SU-DHL-6 (cell line): ENCODE measurements around the gene SOX1.

ENCODE experiments used
- H2AFZ ChIP-seq: fragments of 200-600 bp; sonication (generic); 2 replicates; pipeline ENCODE4 v1.6.1; 2014; ENCODE audit warnings: low read depth, mild to moderate bottlenecking, moderate library complexity, mixed read lengths, antibody characterized with exemption, low read length; ENCODE audit not compliant: severe bottlenecking
- H3F3A ChIP-seq: fragments of 200-600 bp; shearing (Covaris generic); 2 replicates; pipeline ENCODE4 v1.6.0; 2016; ENCODE audit warnings: antibody characterized with exemption, mild to moderate bottlenecking; ENCODE audit not compliant: insufficient read depth
- H3K27ac ChIP-seq: fragments of 200-600 bp; sonication (generic); 2 replicates; pipeline ENCODE4 v1.5.1; 2016; ENCODE audit warnings: low read depth, mild to moderate bottlenecking, low read length, moderate library complexity, mixed read lengths
- H3K27me3 ChIP-seq: fragments of 200-600 bp; sonication (generic), shearing (Covaris generic); 2 replicates; pipeline ENCODE4 v1.6.0; 2014; ENCODE audit warnings: mild to moderate bottlenecking, low read length
- H3K36me3 ChIP-seq: fragments of 200-600 bp; sonication (generic); 2 replicates; pipeline ENCODE4 v1.6.1; 2014; ENCODE audit warnings: mild to moderate bottlenecking, low read length, mixed read lengths
- H3K4me2 ChIP-seq: fragments of 300-600, 200-600 bp; shearing (Covaris generic), sonication (generic); 2 replicates; pipeline ENCODE4 v1.6.0; 2014; ENCODE audit warnings: low read length, low read depth, mild to moderate bottlenecking; ENCODE audit not compliant: poor library complexity, severe bottlenecking
- H3K4me3 ChIP-seq: fragments of 200-600 bp; sonication (generic); 2 replicates; pipeline ENCODE4 v1.5.1; 2014; ENCODE audit warnings: antibody characterized with exemption, low read length, mild to moderate bottlenecking, mixed read lengths; ENCODE audit not compliant: insufficient read depth, poor library complexity, severe bottlenecking
- H3K79me2 ChIP-seq: fragments of 200-600 bp; sonication (generic); 2 replicates; pipeline ENCODE4 v1.6.1; 2014; ENCODE audit warnings: mild to moderate bottlenecking, low read length, moderate library complexity; ENCODE audit not compliant: insufficient read depth
- H3K9ac ChIP-seq: fragments of 200-600 bp; sonication (generic); 2 replicates; pipeline ENCODE4 v1.7.0; 2014; ENCODE audit warnings: mild to moderate bottlenecking, low read length
- H3K9me2 ChIP-seq: fragments of 200-600 bp; sonication (generic); replicated peaks from 2 replicates; pipeline ENCODE4 v1.6.1; 2014; ENCODE audit warnings: low read length; ENCODE audit not compliant: insufficient read depth
- H3K9me3 ChIP-seq: fragments of 200-600 bp; sonication (generic); 2 replicates; pipeline ENCODE4 v1.6.1; 2014; ENCODE audit warnings: low read length, mixed read lengths; ENCODE audit not compliant: insufficient read depth
- H4K20me1 ChIP-seq: fragments of 200-600 bp; sonication (generic); 2 replicates; pipeline ENCODE4 v1.6.1; 2014; ENCODE audit warnings: low read depth, mild to moderate bottlenecking, antibody characterized with exemption, low read length, moderate library complexity, mixed read lengths
- EZH2phosphoT487 ChIP-seq: fragments of 200-600 bp; sonication (generic), shearing (Covaris generic); conservative IDR thresholded peaks from 2 replicates; pipeline ENCODE4 v1.6.1; 2018; ENCODE audit warnings: mild to moderate bottlenecking, antibody characterized with exemption, low read length, moderate library complexity, mixed read lengths
- TF ChIP-seq, protein P1 (sequence below): fragments of 200-600 bp; sonication (generic); IDR thresholded peaks from one replicate; pipeline ENCODE4 v1.5.1; 2017; ENCODE audit warnings: antibody characterized with exemption, mild to moderate bottlenecking, low read length, moderate library complexity; ENCODE audit not compliant: insufficient read depth, poor library complexity, severe bottlenecking

Gene SOX1

DNA sequence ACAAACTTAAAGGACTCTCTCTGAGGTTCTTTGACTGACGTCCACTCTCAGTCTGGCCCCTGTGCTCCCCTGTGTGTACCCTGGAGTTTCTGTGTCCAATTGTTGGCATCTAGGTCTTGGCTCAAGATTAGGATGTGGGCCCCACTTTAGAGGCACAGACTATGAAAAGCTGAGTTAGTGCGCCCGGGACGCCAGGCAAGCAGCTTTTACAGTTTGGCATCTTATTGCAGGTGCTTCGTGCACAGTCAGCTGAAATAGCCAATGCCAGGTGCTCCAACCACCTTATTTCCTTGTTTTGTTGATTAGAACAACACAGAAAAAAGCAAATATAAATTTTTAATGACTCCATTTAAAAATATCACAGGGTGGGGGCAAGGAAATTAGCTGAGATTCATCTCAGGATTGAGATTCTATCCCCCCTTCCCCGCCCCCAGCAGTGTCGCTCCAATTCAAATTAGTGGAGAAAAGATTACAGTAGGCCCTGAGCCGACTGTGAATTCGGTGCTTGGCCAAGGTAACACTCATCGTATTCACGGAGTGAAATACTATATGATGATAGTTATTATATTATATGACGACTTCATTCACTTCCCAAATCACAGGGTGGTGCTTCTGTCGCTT, 4.3 kb downstream of the SOX1 start:
- H3K79me2 ChIP-seq = no peaks in the 10 kb centered on the region
- no peaks in the 10 kb centered on the region for H3K9me3 ChIP-seq
- no peak overlapping the region for H3K4me2 ChIP-seq
- no peaks in the 10 kb centered on the region for H3K9me2 ChIP-seq
- H2AFZ ChIP-seq = no peak overlapping the region
- no peaks in the 10 kb centered on the region for H3K36me3 ChIP-seq
- no peaks in the 10 kb centered on the region for H4K20me1 ChIP-seq
- no peaks in the 10 kb centered on the region for H3F3A ChIP-seq
- H3K27me3 ChIP-seq = no peaks in the 10 kb centered on the region
- no peak overlapping the region for H3K27ac ChIP-seq
- no peak overlapping the region for H3K9ac ChIP-seq
- TF ChIP-seq EZH2phosphoT487 = no peak
- TF ChIP-seq, protein P1, sequence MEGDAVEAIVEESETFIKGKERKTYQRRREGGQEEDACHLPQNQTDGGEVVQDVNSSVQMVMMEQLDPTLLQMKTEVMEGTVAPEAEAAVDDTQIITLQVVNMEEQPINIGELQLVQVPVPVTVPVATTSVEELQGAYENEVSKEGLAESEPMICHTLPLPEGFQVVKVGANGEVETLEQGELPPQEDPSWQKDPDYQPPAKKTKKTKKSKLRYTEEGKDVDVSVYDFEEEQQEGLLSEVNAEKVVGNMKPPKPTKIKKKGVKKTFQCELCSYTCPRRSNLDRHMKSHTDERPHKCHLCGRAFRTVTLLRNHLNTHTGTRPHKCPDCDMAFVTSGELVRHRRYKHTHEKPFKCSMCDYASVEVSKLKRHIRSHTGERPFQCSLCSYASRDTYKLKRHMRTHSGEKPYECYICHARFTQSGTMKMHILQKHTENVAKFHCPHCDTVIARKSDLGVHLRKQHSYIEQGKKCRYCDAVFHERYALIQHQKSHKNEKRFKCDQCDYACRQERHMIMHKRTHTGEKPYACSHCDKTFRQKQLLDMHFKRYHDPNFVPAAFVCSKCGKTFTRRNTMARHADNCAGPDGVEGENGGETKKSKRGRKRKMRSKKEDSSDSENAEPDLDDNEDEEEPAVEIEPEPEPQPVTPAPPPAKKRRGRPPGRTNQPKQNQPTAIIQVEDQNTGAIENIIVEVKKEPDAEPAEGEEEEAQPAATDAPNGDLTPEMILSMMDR = no peak
- no peak overlapping the region for H3K4me3 ChIP-seq

DNA sequence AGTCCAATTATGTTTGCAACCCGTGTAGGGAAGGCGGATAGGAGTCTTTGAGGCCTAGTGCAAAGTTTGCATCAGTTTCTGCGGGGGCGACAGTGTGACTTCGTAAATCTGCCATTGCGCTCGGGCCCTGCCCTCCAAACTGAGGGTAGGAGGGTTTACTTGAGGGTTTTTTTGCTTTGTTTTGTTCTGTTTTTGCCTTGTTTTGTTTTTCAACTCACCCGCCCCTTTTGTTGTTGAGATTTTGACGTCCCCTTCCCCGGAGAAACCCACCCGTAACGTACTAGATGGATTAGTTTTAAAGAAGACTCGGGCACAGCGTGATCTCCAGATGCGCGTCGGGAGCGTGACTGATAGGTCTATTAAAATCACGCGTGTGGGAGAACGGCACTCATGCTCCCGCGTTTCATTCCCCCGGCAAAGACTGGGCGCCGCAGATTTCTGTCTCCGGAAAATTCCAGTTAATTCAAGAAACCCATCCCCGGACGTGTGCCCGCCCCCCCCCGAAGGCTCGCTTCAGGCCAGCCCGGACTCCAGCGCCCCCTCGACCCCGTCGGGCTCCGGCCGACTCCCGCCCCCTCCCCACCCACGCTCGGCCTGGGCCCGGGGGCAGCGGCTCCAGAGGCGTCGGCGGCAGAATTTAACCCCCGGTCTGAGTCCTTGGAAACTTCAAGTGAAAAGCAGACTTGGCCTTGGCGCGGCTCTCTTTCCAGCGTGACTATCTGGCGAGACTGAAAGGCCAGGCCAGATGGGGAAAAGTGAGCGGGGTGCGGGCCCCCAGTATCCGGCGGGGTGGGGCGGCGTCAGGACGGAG, 5.0 kb downstream of the SOX1 start:
- no peaks in the 10 kb centered on the region for H3K79me2 ChIP-seq

DNA sequence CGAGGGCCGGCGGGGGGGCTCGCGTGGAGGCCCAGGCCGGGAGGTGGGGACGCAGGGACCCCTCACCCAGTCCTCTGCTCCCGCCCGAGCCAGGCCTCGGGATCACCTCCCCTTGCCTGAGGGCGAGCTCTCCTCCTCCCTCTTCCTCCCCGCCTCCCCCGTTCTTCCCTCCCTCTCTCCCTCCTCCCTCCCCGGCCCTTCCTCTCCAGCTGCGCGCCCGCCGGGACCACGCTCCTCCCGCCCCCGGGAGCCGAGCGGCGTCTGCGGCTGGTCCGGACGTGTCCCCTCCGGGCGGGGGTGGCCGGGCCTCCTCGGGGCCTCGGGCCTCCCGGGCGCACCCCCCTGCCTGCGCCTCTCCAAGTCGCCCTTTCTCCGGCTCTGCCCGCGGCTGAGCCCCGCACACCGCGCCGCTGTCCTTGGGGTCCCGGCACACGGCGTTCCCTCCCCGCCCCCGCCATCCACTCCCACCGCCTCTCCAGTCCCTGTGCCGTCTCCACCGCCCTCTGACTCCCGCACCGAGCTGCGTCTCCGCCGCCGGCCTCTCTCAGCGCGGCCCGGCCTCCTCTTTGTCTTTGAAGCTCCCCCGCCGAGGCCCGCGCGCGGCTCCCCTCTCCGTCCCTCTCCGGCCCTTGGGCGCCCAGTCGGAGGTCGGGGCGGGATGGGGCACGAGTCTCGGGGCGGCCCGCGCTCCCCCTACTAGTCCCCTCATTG, 5.7 kb downstream of the SOX1 start:
- Histone ChIP-seq H3K27me3 (no peaks in the 10 kb centered on the region), H3F3A (no peaks in the 10 kb centered on the region), H3K79me2 (no peaks in the 10 kb centered on the region), H2AFZ (no peak overlapping the region), H3K9me2 (no peaks in the 10 kb centered on the region), H3K4me3 (no peak overlapping the region), H3K4me2 (no peak overlapping the region), H3K9me3 (no peaks in the 10 kb centered on the region), H3K27ac (no peak overlapping the region), H3K36me3 (no peaks in the 10 kb centered on the region), H3K9ac (no peak overlapping the region), H4K20me1 (no peaks in the 10 kb centered on the region)
- TF ChIP-seq, protein P1 = no peak
- no peak for TF ChIP-seq EZH2phosphoT487

More for the DNA sequence above, 5.0 kb downstream of the SOX1 start:
- TF ChIP-seq EZH2phosphoT487 = no peak
- TF ChIP-seq, protein P1 = no peak
- Histone ChIP-seq H3K9ac (no peak overlapping the region), H3K9me3 (no peaks in the 10 kb centered on the region), H3K36me3 (no peaks in the 10 kb centered on the region), H3K9me2 (no peaks in the 10 kb centered on the region), H3F3A (no peaks in the 10 kb centered on the region), H2AFZ (no peak overlapping the region), H3K4me3 (no peak overlapping the region), H3K27me3 (no peaks in the 10 kb centered on the region), H3K27ac (no peak overlapping the region), H3K4me2 (no peak overlapping the region), H4K20me1 (no peaks in the 10 kb centered on the region)
